ENCODE data around the gene SBK3. TPM values are rescaled to one million over a fixed set of nuclear protein-coding genes. Genes with fewer than 3 reads are reported as not detected.
A peak's percentile ranks its signal among the peaks of the same experiment; 100 is the strongest.
"Not testable (repeated sequence)": the region's sequence is repeated elsewhere in the genome, so short reads cannot be mapped to it uniquely, and the experiment has no call there.

SBK3 gene
- total RNA-seq, 1 donor: under 0.01 TPM

GRCh38 chr19:55536366-55536765 is 9.0 kb downstream of the SBK3 start:
- no peak for DNase-seq (ENCODE audit: low read depth)
- H3K4me3 ChIP-seq (ENCODE audit: low read depth, low read length): no peak overlapping the region
- no peak for TF ChIP-seq CTCF (IDR thresholded peaks at IDR 0.05; ENCODE audit: insufficient read depth, low read depth, low read length)

- DNase-seq (ENCODE audit: low read depth): no peak
- H3K4me3 ChIP-seq (ENCODE audit: low read depth, low read length): no peak overlapping the region
- TF ChIP-seq CTCF (IDR thresholded peaks at IDR 0.05; ENCODE audit: insufficient read depth, low read depth, low read length): no peak
These were observed 9.4 kb downstream of the SBK3 start for GRCh38 chr19:55535965-55536350.

GRCh38 chr19:55535173-55535964 is 10.0 kb downstream of the SBK3 start:
- no peak for TF ChIP-seq CTCF (IDR thresholded peaks at IDR 0.05; ENCODE audit: insufficient read depth, low read depth, low read length)
- no peak for DNase-seq (ENCODE audit: low read depth)
- H3K4me3 ChIP-seq (ENCODE audit: low read depth, low read length): no peak overlapping the region

GRCh38 chr19:55534280-55534679 is 11.1 kb downstream of the SBK3 start:
- H3K4me3 ChIP-seq (ENCODE audit: low read depth, low read length); DNase-seq (ENCODE audit: low read depth): not testable (repeated sequence)

GRCh38 chr19:55530996-55531395 is 14.3 kb downstream of the SBK3 start:
- no peak overlapping the region for H3K4me3 ChIP-seq (ENCODE audit: low read depth, low read length)
- DNase-seq (ENCODE audit: low read depth): no peak
- no peak for TF ChIP-seq CTCF (IDR thresholded peaks at IDR 0.05; ENCODE audit: insufficient read depth, low read depth, low read length)

GRCh38 chr19:55529636-55530234 is 15.6 kb downstream of the SBK3 start:
- H3K4me3 ChIP-seq (ENCODE audit: low read depth, low read length): no peak overlapping the region
- no peak for TF ChIP-seq CTCF (IDR thresholded peaks at IDR 0.05; ENCODE audit: insufficient read depth, low read depth, low read length)
- no peak for DNase-seq (ENCODE audit: low read depth)

GRCh38 chr19:55528030-55528803 is 17.1 kb downstream of the SBK3 start:
- no peak for TF ChIP-seq CTCF (IDR thresholded peaks at IDR 0.05; ENCODE audit: insufficient read depth, low read depth, low read length)
- peak; percentile 16 for DNase-seq (ENCODE audit: low read depth)
- H3K4me3 ChIP-seq (ENCODE audit: low read depth, low read length): no peak overlapping the region

All from fibroblast of villous mesenchyme (primary cell).